BJ (cell line): ENCODE data around the gene PDHB. TPM values are rescaled to one million over a fixed set of nuclear protein-coding genes. Genes with fewer than 3 reads are reported as not detected.

ENCODE experiments used
- CTCF ChIA-PET: fragments of 350-600 bp; formaldehyde crosslinking; extraction: SDS; loops from one replicate; lab custom pipeline; 2021; ENCODE audit warnings: antibody characterized with exemption, inconsistent platforms; lab: Yijun Ruan, JAX
- POLR2A ChIA-PET: fragments of 300-600 bp; sonication (Branson Sonifier 250); formaldehyde crosslinking; extraction: SDS; loops from one replicate; lab custom pipeline; 2021; ENCODE audit warnings: antibody characterized with exemption; lab: Charles Lee
- DNase-seq: peaks from one replicate; pipeline ENCODE4 v3.0.0-alpha.2; 2011; ENCODE audit warnings: low read depth
- H3K27me3 ChIP-seq: 2 replicates; pipeline ENCODE4 v1.6.0; 2011; ENCODE audit warnings: low read length; ENCODE audit not compliant: control insufficient read depth, insufficient read depth
- H3K36me3 ChIP-seq: 2 replicates; pipeline ENCODE4 v1.5.1; 2011; ENCODE audit warnings: low read length; ENCODE audit not compliant: control insufficient read depth, insufficient read depth
- H3K4me3 ChIP-seq: 2 replicates; pipeline ENCODE4 v1.5.1; 2011; ENCODE audit warnings: low read depth, mild to moderate bottlenecking, control low read depth, low read length
- polyA plus RNA-seq: library from polyadenylated mRNA; depleted of rRNA; stranded (reverse); fragments of >200 nt; gene quantifications from 2 replicates; pipeline ENCODE4 v1.2.3, GENCODE V29; 2011
- TF ChIP-seq, protein P1 (sequence below): IDR thresholded peaks from 2 replicates; pipeline ENCODE4 v1.5.1; 2011; ENCODE audit warnings: low read depth, mild to moderate bottlenecking, control low read depth, inconsistent platforms, low read length, moderate library complexity; ENCODE audit not compliant: insufficient read depth

PDHB gene
- polyA plus RNA-seq, 1 experiment = 86.1 TPM

GRCh38 chr3:58470363-58471024, 36.9 kb upstream of the PDHB start:
- Histone ChIP-seq H3K27me3 (no peaks in the 10 kb centered on the region), H3K36me3 (no peaks in the 10 kb centered on the region), H3K4me3 (no peak overlapping the region)
- POLR2A ChIA-PET = no interaction called here
- TF ChIP-seq, protein P1, sequence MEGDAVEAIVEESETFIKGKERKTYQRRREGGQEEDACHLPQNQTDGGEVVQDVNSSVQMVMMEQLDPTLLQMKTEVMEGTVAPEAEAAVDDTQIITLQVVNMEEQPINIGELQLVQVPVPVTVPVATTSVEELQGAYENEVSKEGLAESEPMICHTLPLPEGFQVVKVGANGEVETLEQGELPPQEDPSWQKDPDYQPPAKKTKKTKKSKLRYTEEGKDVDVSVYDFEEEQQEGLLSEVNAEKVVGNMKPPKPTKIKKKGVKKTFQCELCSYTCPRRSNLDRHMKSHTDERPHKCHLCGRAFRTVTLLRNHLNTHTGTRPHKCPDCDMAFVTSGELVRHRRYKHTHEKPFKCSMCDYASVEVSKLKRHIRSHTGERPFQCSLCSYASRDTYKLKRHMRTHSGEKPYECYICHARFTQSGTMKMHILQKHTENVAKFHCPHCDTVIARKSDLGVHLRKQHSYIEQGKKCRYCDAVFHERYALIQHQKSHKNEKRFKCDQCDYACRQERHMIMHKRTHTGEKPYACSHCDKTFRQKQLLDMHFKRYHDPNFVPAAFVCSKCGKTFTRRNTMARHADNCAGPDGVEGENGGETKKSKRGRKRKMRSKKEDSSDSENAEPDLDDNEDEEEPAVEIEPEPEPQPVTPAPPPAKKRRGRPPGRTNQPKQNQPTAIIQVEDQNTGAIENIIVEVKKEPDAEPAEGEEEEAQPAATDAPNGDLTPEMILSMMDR = no peak
- DNase-seq = no peak
- CTCF ChIA-PET = interaction anchor here (1.0 to 3.4 kb wide), 3 partner anchors 14 to 21 kb away, joined by 3 to 12 read pairs (median 6); partner anchors contain the start of gene KCTD6

DNA sequence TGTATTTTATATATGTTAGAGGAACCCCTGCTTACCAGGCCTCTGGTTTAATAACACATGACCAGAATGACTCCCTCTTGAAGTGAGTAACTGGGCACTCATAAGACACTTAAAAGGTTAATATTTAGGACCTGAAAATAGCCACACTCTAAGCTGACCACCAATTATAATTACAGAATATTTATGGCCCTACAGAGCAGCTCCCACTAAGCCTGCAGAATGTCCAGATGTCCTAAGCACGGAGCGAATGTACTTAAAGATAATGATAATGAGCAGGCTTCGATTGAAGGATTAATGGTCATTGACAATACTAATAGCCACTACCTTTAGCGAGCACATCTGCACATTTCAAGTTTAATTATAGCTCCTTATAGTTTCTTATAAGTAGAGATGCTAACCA, 35.5 kb upstream of the PDHB start:
- TF ChIP-seq, protein P1 = no peak
- POLR2A ChIA-PET = no interaction called here
- H3K27me3 ChIP-seq = no peaks in the 10 kb centered on the region
- CTCF ChIA-PET = interaction anchor here (1.7 kb wide), 1 partner anchor 22 kb away, joined by 6 read pairs; the partner anchor contains the start of gene KCTD6
- no peaks in the 10 kb centered on the region for H3K36me3 ChIP-seq
- H3K4me3 ChIP-seq = no peak overlapping the region
- DNase-seq = no peak

GRCh38 chr3:58466899-58467563, 33.4 kb upstream of the PDHB start:
- DNase-seq = no peak
- no peak overlapping the region for H3K4me3 ChIP-seq
- TF ChIP-seq, protein P1 = no peak
- H3K36me3 ChIP-seq = no peaks in the 10 kb centered on the region
- H3K27me3 ChIP-seq = no peaks in the 10 kb centered on the region
- ChIA-PET CTCF (interaction anchor here (0.8 to 1.4 kb wide), 2 partner anchors 20 to 52 kb away, joined by 3 to 4 read pairs; no protein-coding TSS in a partner anchor), POLR2A (interaction anchor here (0.6 kb wide), 1 partner anchor 12 kb away, joined by 3 read pairs; no protein-coding TSS in a partner anchor)

- TF ChIP-seq, protein P1 = no peak
- H3K36me3 ChIP-seq = no peaks in the 10 kb centered on the region
- POLR2A ChIA-PET = no interaction called here
- no peak overlapping the region for H3K4me3 ChIP-seq
- CTCF ChIA-PET = interaction anchor here (1.2 to 1.4 kb wide), 3 partner anchors 10 to 26 kb away, joined by 3 to 5 read pairs (median 4); no protein-coding TSS in a partner anchor
- H3K27me3 ChIP-seq = peaks cover 2% of the 10 kb centered on the region; the same call in 1 of the 2 replicates
- no peak for DNase-seq
Measured at GRCh38 chr3:58464866-58465265, 31.2 kb upstream of the PDHB start.

DNA sequence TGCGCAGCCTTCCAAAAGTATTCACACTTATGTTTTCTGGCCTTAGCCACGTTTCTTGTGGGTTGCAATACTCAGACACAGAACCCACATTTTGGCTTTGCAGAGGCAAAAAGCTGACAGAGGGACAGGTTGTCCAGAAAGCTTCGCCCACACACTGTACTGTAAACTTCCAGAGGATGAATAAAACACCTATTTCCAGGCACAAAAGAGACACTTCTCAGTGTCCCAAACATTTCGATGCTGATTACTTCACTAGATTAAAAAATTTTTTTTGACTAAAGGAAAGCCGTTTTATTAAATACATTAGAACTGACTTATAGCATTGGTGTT, 30.3 kb upstream of the PDHB start:
- TF ChIP-seq, protein P1 = no peak
- peaks cover 2% of the 10 kb centered on the region; the same call in 1 of the 2 replicates for H3K27me3 ChIP-seq
- no peaks in the 10 kb centered on the region for H3K36me3 ChIP-seq
- CTCF ChIA-PET = interaction anchor here (0.7 to 1.4 kb wide), 16 partner anchors 9 to 146 kb away, joined by 3 to 15 read pairs (median 3); partner anchors contain the start of gene KCTD6
- DNase-seq = no peak
- POLR2A ChIA-PET = no interaction called here
- H3K4me3 ChIP-seq = no peak overlapping the region
